ENCODE measurements around the gene SPATA17.
"Not testable (repeated sequence)": the region's sequence is repeated elsewhere in the genome, so short reads cannot be mapped to it uniquely, and the experiment has no call there.

SPATA17 gene

DNA sequence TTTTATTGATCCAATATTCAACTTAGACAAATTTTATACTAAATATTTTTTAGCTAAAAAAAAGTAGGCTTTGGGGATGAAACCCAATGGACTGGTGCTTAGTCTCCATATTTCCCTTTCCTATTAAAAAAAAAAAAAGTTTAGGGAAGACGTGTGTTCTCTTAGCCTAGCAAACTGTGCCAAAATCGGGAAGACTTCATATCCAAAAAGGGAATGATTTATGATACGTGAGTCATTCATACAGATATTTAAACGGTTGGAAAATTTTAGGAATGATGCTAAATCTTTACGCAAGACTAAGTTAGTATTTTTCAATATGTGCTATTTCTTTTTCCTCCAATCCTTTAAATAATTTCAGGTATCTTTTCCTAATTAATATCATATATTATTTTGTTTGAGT is 50.7 kb downstream of the SPATA17 start:
- no peak for DNase-seq

DNA sequence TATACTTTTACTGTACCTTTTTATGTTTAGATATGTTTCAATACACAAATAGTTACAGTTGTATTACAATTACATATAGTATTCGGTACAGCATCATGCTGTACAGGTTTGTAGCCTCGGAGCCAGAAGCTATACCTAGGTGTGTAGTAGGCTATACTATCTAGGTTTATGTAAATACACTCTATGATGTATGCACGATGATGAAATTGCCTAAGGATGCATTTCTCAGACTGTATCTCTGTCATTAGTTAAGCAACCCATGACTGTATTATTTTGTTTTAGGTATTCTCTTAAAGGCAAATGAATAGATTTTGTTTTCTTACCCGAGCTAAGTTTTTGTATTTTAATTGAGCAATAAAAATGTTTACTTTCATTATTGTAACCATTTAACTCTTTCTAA is 56.4 kb downstream of the SPATA17 start:
- no peak for DNase-seq

DNA sequence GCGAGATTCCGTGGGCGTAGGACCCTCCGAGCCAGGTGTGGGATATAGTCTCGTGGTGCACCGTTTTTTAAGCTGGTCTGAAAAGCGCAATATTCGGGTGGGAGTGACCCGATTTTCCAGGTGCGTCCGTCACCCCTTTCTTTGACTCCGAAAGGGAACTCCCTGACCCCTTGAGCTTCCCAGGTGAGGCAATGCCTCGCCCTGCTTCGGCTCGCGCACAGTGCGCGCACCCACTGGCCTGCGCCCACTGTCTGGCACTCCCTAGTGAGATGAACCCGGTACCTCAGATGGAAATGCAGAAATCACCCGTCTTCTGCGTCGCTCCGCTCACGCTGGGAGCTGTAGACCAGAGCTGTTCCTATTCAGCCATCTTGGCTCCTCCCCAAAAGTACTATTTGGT is 65.0 kb downstream of the SPATA17 start:
- not testable (repeated sequence) for DNase-seq

DNA sequence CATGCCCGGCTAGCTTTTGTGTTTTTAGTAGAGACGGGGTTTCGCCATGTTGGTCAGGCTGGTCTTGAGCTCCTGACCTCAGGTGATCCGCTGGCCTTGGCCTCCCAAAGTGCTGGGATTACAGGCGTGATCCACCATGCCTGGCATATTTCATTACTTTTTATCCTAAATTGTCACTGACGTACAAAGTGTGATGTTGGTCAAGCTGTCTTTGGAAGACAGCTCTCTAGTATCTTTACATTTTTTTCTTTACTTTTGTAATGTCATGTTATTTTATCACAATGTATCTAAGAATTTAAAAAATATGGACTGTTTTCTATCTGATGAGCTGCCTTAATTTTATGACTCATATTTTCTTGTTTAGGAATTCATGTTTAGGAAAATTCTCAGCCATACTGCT is 72.2 kb downstream of the SPATA17 start:
- no peak for DNase-seq

DNA sequence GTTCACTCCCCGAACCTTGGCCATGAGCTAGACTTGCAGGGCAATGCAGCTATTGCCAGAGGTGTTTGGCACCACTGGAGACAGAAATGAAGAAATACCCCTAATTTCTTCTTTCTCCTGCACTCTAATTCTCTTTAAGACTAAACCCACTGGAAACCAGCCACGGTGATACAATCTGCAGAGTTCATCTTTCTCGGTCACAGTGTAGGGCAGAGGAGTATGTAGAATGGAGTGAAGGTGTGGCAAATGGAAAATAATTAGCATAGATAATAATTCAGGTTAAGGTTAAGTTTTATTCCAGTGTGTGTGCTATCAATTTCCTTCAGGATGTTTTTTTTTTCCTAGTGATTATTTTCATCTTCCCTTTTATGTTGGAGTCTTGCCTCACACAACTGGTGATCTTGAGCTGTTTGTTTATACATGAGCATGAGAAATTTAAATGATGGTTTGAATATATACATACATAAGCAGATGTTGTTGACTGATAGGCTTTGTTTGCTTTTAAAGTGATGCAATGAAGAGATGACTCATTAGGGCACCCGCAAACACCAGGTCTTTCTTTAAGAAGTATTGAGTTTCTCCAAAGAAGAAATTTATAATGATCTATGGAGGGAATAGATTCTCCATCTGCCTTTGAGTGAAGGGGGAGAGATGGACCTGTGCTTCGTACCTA is 81.9 kb downstream of the SPATA17 start:
- peak; percentile 52 to 58 for DNase-seq

DNA sequence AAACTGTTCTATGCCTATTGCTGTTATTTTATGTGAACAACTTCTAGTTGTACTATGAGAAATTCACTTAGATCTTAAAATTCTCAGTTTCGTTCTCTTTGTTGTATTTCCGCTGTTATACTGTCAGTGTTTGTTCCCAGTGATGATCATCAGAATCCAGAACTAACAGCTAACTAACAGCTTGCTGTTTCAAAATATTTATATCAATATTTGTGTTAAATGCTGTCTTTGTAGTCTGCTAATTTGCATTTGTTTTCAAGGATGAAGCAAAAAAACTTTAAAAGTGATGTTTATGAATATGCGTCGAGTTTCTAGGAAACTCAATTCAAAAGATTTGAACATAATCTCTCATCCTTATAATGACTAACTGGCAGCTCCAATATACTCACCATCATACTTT is 84.5 kb downstream of the SPATA17 start:
- no peak for DNase-seq

DNA sequence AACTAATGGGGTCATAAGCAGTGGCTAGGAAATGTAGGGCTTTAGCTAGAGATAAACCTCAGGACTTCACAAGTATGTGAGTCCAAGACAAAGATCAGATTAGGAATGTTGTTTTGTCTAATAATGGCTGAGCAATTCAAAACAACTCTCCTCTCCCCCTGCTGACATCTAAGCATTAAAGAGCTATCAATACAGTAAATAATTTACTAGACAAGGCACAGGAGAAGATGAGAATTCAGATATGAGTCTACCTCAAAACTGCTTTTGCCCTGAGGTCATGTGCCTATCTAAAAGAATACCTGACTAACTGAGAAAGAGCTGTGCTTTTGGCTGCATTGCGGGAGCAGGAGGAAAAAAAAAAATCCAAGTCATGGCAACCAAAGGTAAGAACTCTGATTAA is 86.8 kb downstream of the SPATA17 start:
- DNase-seq: no peak

DNA sequence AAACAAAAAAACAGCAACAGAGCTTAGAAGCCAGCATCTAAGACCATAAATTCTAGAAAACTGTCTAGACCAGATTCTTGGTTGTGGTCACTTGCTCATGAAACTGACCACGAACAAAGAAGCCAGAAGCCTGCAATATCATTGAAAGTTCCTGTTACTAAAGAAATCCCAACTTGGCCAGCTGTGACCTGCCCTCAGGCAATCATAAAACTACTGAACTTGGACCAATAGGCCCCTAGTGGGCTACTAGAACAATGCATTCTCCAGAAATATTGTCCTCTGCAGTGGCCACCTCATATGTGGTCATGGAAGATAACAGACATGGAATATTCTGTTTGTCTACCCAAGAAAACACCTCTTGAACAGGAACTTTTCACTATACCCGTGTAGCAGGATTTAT is 87.7 kb downstream of the SPATA17 start:
- no peak for DNase-seq

DNA sequence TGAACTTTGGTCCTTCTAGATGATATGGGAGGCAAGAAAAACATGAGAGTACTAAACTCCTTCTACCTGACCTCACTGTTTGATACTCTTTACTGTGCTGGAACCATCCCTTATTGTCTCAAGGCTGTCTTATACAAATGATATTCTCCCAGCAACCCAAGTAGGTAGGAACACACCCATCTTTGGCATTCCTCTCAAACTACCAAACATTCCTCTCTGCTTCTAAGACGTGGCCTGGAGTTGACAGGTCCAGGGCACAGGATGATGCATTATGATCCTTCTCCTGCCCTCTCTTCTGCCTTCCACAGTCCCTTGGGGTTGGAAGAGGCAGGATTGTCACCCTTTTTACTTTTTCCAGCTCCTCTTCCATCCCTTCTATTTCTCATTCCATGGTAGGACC is 90.5 kb downstream of the SPATA17 start:
- DNase-seq: no peak

DNA sequence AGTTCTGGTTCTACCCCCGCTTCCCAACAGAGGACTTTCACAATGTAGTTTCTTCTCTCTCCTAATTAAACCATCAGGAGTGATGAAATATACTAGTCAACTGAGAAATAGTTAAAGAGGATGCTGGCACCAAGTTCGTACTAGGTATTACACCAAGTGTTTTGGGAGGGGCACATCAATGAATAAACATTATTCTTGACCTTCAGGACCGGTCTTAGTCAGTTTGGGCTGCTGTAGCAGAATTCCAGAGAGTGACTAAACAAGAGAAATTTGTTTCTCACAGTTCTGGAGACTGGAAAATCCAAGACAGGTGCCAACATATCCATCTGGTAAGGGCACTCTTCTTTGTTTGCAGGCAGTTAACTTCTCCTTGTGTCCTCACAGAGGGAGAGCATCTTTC is 103.8 kb downstream of the SPATA17 start:
- no peak for DNase-seq

DNA sequence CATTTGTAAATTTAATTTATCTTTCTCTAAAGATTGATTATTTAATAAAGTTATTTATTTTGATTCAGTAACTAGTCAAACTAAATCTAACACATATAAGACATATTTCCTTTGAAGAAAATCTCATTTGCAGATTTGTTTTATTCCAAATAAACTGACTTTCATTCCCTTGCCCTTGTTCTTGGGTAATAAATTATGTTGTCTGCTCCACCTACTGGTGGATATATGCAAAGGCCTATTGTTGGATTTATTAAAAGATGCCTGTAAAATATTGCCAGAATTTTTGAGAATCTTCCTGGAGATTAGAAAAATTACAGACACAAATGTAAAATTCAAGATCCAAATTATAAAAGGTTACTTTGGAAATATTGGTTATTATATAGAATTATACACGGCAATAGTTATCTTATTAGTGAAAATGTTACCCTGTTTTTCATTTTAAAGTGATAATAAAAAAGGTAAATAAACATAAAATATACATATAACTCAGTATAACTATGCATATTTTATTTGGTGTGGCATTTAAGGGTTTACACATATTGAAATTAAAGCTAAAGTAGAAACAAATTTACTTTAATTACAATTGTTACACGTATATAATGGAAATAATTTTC is 116.1 kb downstream of the SPATA17 start:
- DNase-seq: peak in 1 of 2 experiments; percentile 42

DNA sequence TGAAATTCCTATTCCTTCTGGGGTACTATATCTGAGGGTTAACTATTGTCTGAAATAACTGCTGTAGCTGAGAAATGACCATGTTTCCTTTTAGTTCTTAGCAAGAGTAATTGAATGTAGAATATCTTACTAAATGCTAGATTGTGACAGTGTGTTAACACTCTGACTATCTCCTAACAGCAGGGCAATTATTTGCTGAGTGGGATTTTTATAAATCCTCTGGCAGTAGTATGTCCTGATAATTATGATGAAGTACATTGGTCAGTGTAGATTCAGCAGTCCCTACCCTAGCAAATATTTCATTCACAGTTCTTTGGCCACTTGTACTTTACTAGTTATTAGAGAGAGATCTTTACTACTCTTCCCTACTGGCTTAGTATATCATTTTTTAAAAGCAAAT is 138.6 kb downstream of the SPATA17 start:
- no peak for DNase-seq

DNA sequence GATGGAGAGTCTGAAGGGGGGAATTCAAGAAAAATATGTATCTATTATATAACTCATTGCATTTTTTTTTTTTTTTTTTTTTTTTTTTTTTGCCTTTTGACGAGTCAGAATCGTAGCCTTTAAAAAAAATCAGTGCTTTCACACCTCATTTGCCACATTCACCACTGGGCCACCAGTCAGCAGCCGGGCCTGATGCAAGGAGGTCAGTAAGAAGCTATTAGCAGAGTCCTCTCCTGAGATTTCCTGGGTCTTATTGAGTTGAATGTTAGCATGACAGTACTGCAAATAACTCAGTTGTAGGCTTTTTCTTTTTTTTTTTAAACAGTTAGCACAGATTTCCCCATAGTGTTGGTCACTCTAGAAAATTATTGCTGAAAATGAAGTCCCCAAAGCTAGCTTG is 139.8 kb downstream of the SPATA17 start:
- no peak for DNase-seq

DNA sequence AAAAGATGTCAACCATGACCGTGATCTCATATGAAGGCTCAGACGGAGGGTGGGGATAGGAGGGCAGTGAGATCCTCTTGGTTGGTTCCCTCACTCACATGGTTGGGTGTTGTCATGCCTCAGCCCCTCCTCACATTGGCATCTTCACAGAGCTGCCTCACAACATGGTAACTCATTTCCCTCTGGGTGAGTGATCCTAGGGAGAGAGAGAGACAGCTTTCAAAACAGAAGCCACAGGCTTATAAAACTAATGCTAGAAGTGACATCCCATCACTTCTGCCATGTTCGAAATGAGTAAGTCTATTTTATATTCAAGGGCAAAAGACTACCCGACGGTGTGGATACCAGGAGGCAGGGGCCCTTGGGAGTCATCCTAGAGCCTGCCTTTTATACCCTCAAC is 145.5 kb downstream of the SPATA17 start:
- no peak for DNase-seq

DNA sequence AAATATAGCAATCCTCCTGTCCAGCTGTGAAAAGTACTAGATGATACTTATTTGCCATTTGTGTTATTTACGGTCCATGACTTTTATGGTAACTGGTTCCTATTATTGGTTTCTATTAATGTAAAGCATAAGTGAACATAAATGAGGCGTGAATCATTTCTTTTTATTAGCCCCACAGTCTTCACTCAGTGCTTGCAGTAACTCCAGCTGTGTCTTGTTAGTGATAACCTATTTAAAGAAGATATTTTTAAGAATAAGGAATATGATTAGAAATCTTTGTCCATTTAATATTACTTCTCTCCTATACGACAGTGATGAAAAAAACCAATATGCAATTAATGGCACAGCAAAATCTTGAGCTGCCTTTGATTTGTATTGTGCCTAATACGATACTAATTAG is 149.9 kb downstream of the SPATA17 start:
- no peak for DNase-seq

DNA sequence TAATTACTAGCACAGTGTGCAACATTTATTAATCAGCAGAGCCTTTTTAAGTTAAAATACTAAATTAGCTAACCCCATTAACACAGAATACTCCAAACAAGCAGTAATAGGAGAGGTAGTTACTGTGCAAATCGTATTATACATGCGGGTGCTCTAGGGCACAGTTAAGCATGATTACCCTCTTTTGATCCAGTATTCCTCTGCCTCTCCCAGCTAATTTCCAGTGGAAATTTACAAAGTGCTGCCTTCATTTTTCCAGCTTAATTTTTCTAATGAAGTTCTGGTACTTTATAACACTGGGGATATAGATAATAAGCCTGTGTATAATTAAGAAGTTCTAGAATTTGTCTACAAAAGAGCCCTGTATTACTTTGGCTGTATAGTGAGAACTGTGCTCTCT is 159.9 kb downstream of the SPATA17 start:
- no peak for DNase-seq

DNA sequence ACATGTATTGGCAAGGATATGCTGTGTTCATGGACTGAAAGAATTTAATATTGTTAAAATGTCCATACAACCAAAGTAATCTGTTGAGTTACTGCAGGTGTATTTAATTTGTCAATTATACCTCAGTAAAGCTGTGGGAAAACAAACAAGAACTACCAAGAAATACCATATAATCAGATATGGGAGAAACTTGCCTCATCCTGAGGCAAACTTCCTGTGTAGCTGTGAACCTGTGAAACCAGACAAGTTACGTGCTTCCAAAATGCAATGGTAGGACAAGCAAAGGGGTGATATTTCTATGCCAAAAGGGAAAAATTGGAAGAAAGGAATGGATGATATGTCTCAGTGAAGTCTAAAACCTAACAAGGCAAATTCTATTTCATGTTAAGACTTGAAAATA is 174.6 kb downstream of the SPATA17 start:
- DNase-seq: no peak

DNA sequence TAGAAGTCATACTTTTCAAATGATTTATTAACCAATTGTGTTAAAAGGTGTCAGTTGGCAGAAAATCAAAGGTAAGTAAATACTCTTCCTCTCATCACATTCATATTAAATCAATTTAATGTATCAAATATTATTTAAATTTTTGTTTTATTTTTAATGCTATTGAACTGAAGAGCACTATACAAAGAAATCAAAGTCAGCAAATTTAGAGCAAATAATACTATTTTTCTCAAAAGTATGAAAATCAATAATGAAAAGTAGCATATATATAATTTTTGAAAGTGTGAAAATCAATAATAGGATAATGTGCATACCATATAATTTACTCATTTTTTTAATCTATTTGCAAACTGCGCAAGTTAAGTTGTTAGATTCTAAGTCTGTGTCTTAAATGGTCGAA is 181.0 kb downstream of the SPATA17 start:
- no peak for DNase-seq

DNA sequence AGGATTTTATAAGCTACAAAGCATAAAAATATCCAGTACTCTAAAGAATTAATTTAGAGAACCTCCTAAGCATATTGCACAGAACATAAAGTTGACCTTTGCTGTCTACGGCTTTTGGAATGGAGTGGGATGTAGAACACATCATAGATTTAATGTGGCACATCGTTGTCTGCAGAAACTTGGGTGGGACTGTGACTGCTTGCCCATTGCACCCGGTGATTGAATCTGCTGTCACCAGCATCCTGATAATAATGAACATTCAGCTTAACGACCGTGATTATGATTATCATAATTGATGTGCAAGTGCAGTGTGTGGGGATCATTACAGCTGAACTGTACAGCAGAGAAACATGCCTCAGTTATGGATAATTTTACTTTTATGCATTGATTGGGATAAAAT is 181.9 kb downstream of the SPATA17 start:
- no peak for DNase-seq

DNA sequence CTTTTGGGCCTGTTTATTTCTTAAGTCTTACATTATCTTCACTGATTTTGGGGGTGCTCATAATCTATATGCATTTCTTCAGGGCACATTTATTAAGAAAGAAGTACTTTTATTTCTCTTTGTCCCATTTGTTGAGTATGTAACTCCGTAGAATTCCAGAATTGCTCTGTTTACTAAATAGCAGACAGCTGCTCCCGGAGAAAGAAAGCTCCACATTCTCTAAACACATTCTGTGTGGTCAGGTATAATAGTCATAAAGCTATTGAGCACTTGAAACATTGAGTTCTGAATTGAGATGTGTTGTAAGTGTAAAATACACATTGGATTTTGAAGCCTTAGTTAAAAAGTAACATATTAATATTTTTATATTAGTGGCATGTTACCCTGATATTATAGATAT is 206.5 kb downstream of the SPATA17 start:
- no peak for DNase-seq

DNA sequence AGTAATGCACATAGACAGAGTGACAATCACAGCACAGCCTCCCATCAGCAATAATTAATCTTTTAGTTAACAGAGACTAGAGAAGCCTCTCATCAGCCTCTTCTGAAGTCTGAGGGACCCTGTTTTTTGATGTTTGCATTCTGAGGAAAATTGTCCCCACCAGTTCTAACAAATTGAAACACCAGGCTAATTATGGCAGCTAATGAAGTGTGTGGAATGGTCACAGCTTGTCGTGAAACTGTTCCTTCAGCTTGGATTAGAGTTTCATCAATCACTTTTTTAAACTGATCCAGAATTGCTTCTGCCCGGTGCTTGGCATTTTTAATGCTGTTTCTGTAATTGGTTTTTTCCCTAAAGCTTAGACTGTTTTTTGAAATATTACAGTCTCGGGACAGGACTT is 208.0 kb downstream of the SPATA17 start:
- DNase-seq: no peak

DNA sequence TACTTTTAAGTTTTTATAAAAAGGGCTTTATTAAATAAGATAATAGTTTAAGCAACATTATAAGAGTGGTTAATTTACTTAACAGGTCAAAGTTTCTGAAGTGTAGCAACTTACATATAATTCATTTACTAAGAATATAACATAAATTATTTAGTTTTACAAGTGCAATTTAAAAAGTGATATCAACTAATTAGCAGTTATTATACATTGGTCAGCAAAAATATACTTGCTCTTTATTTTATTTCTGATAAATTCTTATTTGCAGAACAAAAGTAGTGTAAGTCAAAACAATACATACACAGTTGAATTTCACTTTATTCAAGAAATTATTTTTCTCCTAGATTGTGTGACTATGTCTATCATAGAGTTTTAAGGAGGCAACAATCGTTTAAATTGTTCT is 215.6 kb downstream of the SPATA17 start:
- no peak for DNase-seq

DNA sequence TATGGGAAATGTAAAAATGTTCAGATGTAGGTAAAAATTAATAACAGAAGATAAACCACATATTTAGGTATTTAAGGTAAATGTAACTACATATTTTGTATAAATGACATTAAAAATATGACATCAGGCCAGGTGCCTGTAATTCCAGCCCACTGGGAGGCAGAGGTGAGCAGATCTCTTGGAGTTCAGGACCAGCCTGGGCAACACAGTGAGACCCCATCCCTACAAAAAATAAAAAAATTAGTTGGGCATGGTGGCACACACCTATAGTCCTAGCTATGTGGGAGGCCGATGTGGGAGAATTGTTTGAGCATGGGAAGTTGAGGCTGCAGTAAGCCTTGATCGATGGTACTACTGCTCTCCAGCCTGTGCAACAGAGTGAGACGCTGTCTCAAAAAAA is 216.5 kb downstream of the SPATA17 start:
- DNase-seq: no peak

DNA sequence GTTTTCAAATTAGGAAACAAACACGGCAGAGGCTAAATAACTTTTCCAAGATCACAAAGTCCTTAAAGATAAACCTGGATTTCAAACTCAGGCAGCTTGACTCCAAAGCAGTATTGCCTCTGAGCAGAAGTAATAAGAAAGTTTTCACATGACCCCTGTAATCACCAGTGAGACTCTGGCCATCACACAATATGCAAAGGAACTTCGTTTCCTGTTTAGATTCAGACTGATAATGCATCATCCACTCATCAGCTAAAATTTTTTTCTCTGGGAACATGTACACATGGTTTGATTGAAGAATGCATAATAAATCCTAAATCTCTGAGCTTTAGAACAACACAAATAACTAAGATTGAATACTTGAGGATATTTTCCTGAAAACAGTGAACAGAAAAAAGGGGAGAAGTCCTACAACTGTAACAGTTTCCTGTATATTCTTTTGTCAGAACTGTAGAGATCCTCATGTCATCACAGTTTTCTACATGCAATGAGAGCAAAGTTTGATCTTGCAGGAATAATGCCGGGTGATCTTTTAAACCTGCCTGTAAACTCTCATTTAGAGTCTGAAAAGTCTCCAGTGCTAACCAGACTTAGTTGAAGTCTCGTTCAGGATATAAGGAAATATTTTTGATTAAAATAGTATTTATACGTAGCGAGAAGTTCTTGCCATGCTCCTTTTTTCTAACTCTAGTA is 225.3 kb downstream of the SPATA17 start:
- DNase-seq: no peak

DNA sequence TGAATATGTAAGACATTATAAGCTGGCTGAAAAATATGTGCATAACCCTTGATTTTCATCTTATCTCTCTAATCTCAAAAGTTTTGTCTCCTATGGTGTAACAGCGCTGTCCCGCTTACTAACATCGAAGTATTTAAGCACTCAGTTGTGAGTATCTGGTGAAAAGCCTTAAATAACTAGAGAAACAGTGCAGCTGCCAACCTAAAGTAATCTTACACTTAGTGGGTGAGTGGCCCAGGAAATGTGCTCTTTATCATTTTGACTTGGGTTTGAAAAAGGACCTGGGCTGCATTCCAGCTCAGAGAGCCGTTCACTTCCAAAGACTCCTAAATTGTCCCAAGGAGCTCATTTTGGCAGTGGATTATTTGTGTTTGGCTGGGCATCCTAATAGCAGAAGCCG is 225.9 kb downstream of the SPATA17 start:
- no peak for DNase-seq

Data from NCI-H526 (cell line).